Left renal pelvis (tissue), 4 donors: ENCODE measurements around the gene RFWD3. TPM values are rescaled to one million over a fixed set of nuclear protein-coding genes. Genes with fewer than 3 reads are reported as not detected.
A peak's percentile ranks its signal among the peaks of the same experiment; 100 is the strongest.
"Not testable (repeated sequence)": the region's sequence is repeated elsewhere in the genome, so short reads cannot be mapped to it uniquely, and the experiment has no call there.

Experiments used
- DNase-seq, 4 donors: peaks; one replicate each; pipeline ENCODE4 v3.0.0-alpha.2; 2013; ENCODE audit warnings: low read depth in 4 of 4, low spot score in 3 of 4
- polyA plus RNA-seq, 4 donors: library from polyadenylated mRNA; unstranded; fragments of 120-200 nt; gene quantifications; one replicate each; pipeline ENCODE4 v1.2.1, GENCODE V29; 2013; ENCODE audit not compliant: insufficient read length in 4 of 4

Gene RFWD3
- polyA plus RNA-seq, 4 donors = 18.2 to 30.3 (median 28.6) TPM

- not testable (repeated sequence) for DNase-seq
Observed at GRCh38 chr16:74668877-74669276, 2.2 kb upstream of the RFWD3 start.

- DNase-seq = peak in 3 of 4 donors; percentile 14 to 27 (median 16)
Observed at GRCh38 chr16:74667255-74667700, 601 bp upstream of the RFWD3 start.

- DNase-seq = no peak
Observed at GRCh38 chr16:74666010-74666421, 661 bp downstream of the RFWD3 start.

GRCh38 chr16:74661064-74661463 is 5.6 kb downstream of the RFWD3 start:
- no peak for DNase-seq

- no peak for DNase-seq
Observed at GRCh38 chr16:74660383-74660782, 6.3 kb downstream of the RFWD3 start.

GRCh38 chr16:74659041-74659440 is 7.6 kb downstream of the RFWD3 start:
- no peak for DNase-seq

- DNase-seq = no peak
Observed at GRCh38 chr16:74657870-74658642, 8.6 kb downstream of the RFWD3 start.

GRCh38 chr16:74654536-74655050 is 12.1 kb downstream of the RFWD3 start:
- no peak for DNase-seq

- not testable (repeated sequence) for DNase-seq
Observed at GRCh38 chr16:74652883-74653282, 13.8 kb downstream of the RFWD3 start.

GRCh38 chr16:74652249-74652648 is 14.4 kb downstream of the RFWD3 start:
- DNase-seq = no peak

GRCh38 chr16:74651841-74652240 is 14.8 kb downstream of the RFWD3 start:
- DNase-seq = no peak

- no peak for DNase-seq
Observed at GRCh38 chr16:74650966-74651567, 15.6 kb downstream of the RFWD3 start.

- no peak for DNase-seq
Observed at GRCh38 chr16:74649839-74650504, 16.7 kb downstream of the RFWD3 start.

GRCh38 chr16:74641969-74642368 is 24.7 kb downstream of the RFWD3 start:
- DNase-seq = no peak

- no peak for DNase-seq
Observed at GRCh38 chr16:74637742-74638453, 28.8 kb downstream of the RFWD3 start.

- DNase-seq = no peak
Observed at GRCh38 chr16:74635303-74635702, 31.4 kb downstream of the RFWD3 start.

GRCh38 chr16:74633686-74634085 is 33.0 kb downstream of the RFWD3 start:
- no peak for DNase-seq

GRCh38 chr16:74627506-74628220 is 39.0 kb downstream of the RFWD3 start:
- DNase-seq = no peak

- DNase-seq = no peak
Observed at GRCh38 chr16:74626741-74627416, 39.8 kb downstream of the RFWD3 start.
